ENCODE measurements around the gene OR51A2.
"Not testable (repeated sequence)": the region's sequence is repeated elsewhere in the genome, so short reads cannot be mapped to it uniquely, and the experiment has no call there.

The OR51A2 gene, protein sequence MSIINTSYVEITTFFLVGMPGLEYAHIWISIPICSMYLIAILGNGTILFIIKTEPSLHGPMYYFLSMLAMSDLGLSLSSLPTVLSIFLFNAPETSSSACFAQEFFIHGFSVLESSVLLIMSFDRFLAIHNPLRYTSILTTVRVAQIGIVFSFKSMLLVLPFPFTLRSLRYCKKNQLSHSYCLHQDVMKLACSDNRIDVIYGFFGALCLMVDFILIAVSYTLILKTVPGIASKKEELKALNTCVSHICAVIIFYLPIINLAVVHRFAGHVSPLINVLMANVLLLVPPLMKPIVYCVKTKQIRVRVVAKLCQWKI

DNA sequence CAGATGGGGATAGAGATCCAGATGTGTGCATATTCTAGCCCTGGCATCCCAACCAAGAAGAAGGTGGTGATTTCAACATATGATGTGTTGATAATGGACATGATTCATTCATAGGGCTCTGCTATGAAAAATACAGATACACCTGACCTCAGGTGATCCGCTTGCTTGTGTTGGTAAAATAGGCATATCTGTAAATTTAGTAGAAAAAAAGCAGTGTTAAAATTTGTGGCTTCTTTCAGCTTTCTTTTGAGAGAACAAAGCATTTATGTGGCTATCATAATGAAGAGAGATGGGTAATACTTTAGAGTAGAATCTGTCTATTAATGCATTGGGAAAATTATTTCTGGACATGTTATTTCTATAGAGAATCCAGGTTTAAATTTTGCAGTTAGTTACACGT lies at the start of gene OR51A2:
Gene OR51A2, minus strand, starts transcription at position 101 of the 400 bp plus-strand sequence. Its CDS starts 0 bp downstream, at position 101.
- not testable (repeated sequence) for DNase-seq

DNA sequence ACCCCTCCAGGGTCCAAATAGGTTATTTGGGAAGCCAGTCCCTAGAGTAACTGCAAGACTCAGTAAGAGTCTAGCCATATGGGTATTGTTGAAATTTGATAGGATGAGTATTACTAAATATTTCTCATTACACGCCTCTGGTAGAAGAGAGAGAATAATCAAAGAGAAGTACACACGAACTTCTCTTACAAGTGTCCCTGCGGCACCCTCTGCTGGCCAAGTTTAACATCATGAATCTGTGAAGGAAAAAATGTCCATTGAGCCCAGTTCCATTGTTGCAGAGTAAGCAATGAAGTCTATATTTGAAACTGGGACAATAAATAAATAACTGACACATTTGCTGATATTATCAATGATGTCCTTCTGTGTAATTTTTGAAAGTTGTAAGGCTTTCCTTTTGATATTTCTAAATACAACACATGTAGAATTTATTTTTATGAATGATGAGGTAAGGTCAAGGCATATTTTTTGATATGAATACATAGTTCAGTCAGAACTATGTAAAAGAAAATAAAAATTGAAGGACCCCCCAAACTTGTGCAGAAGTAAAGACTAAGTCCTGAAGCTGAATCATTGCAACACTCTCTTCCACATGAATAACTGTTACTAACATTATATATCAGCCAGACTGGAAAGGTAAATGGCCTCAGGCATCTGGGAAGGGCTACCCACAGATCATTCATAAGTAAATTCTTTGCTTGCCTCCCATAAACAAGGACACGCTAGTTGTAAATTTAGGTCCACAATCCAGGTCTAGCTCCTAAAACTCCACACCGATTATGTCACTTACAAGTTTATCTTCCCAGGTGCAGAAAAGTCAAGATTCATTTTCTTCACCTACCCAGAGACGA lies 49.1 kb upstream of the OR51A2 start:
- no peak for DNase-seq

DNA sequence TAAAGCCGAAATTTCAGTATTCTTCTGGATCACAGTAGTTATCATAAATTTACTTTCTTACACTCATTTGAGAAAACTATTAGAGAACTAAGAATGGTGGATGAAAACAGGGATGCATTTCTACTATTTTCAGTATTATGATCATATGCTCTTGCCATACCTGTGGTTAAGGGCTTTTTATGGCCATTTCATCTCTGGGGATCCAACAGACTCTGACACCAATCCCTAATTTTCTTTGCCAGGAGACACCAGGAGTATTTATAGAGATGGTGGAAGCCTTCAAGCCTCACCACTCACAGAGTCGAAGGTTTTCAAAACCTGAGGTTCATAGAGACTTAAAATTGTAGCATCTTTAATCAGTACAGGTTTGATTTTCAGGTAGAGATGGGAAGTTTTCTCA lies 39.0 kb upstream of the OR51A2 start, which contains the start of gene OR51L1:
Gene OR51L1, plus strand, starts transcription at position 301 of the 400 bp plus-strand sequence. CDS start 4,132 bp downstream, outside the sequence.
- no peak for DNase-seq

DNA sequence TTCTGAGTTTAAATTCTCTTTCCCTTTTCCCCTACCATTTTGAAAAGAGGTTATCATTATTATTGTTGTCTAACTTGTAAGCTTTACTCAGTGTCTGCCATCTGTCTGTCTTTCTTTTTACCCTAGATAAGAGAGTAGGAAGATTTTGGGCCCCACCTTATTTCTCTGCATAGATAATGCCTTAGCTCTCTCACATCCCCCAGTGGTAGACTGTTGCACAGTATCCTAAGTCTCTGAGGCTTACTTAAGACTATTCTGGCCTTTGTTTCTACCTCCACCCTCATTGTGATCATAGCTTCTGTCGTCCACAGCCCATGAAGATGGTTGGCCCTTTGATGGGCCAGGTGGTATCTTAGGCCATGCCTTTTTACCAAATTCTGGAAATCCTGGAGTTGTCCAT lies 35.5 kb upstream of the OR51A2 start:
- DNase-seq: no peak

DNA sequence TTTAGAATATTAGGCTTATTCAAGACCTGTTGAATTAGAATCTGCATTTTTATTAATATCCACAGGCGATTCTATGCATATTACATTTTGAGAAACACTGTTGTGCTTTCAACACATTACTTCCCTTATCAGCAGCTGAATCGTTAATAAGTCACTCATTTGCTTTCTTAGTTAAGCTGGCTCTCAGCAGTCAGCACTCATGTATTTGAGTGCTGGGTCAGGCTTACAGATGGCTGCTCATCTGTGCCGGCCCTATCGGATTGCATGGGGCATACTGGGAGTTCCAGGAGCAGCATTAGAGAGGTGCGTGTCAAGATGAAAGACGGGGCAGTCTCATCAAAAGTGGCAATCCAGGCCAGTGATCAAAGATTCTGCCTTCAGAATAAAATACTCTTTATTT lies 28.3 kb upstream of the OR51A2 start:
- no peak for DNase-seq

DNA sequence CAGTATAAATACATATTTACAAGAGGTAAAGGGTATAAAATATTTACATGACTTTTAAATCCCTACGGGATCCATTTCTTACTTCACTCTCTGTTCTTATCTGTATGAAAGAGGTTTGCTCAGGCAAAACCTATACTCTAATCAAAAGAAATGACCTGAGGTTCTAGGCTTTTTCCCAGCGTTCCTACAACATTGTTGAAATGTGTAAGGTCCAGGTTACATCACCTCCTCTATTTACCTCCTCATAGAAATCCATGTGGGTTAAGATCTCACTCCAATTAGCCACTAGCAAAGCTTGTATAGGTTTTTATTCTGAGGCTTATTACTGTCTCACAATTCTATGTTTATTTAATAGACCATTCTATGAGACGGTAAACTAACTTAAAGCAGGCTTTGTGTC lies 27.2 kb upstream of the OR51A2 start:
- no peak for DNase-seq

DNA sequence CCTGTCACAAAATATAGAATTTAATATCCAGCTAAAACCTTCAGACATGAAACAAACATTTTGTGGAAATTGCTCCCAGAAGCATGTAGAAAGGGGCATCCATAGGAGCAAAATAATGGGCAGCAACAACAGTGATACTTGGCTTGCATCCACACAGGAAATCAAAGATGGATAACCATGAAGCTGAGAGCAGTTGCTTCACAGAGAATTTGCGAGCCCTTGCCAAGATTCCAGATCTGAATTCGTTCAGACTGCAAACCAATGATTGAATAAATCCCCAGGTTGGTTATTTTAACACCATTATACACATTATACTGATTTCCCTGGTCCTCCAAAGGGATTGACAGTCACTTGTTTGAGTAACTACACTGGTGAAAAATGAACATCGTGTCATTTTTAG lies 23.5 kb upstream of the OR51A2 start:
- no peak for DNase-seq

DNA sequence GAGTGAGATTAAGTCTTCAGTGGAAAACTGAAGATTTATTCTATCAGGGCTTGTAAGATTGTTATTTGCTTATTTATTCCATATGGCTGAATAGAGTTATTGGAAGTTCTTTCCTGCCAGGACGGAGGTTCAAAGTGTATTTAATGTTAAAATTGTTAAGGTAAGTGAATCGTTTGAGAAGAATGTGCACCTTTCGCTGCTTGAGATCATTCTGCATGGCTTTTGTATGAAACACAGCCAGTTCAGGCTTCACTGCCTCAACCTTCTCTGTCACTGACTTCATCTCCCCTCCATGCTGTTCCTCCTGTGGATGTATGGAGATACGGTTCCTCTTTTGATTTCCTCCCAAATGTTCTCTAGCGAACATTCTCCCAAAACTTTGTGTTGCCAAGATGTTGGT lies 19.9 kb upstream of the OR51A2 start:
- no peak for DNase-seq

DNA sequence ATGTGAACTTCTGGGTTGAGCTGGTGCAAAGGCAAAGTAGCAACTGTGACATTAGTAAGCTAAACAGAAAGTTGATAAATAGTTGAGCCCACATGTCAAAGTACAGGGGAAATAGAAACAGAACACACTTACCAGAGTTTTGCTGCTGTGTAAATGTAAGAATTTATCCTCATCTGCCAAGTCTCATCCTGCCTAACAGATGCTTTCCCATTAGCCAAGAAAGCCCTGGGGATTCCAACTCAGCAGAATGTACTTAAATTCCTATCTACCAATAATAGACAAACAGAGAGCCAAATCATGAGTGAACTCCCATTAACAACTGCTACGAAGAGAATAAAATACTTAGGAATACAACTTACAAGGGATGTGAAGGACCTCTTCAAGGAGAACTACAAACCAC lies 7.3 kb upstream of the OR51A2 start:
- no peak for DNase-seq

DNA sequence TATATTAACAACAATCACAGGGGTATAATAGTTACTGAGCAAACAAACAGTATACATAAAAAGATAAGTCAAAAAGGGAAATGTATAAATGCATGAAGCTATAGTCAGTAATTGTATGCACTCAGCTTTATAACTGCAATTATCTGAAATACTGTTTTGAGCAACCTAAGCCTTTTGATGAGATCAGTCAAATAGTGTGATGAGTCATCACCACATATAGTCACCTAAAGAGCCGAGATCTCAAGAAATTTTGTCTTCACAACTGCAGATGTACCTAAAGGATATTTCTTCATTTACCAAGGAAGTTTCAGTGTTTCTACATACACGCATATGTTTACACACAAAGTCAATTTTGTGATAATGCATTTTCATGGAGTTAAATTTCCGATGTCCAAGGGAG lies 5.4 kb upstream of the OR51A2 start:
- DNase-seq: no peak

DNA sequence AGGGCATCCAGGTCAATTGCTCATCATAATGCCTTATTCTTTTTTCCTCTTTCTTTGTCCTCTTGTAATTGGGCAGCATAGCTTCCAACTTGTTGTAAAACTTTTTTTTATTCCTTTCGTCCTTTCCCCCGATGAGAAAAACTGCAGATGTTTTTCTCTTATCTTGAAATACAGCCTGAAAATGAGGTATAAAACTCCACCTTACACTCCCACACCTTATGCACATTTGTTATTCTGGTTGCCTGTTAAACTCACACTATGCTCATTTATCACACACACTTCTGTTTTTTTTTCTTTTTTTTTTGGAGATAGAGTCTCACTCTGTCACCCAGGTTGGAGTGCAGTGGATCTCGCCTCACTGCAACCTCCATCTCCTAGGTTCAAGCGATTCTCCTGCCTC lies 1.9 kb upstream of the OR51A2 start:
- DNase-seq: no peak

DNA sequence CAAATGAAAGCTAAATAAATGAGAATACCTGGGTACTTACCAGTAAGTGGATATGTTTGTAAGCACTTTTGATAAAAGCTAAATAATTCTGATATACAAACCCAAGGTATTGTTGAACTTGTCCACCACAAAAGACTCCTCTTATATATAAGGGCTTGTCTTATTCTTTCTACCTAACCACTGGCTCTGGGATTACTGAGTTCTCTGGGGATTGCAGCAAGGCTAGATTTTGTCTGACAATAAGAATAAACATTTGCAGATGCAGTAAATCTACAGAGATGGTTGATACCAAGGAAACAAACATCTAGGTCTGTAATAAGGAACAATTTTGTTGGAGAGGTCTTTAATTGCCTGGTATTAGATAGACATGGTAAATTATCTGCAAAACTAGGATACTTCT lies 8.0 kb downstream of the OR51A2 start, which contains the start of gene OR51A4:
Gene OR51A4, minus strand, starts transcription at position 101 of the 400 bp plus-strand sequence. CDS start 505 bp downstream, outside the sequence.
- DNase-seq: no peak

DNA sequence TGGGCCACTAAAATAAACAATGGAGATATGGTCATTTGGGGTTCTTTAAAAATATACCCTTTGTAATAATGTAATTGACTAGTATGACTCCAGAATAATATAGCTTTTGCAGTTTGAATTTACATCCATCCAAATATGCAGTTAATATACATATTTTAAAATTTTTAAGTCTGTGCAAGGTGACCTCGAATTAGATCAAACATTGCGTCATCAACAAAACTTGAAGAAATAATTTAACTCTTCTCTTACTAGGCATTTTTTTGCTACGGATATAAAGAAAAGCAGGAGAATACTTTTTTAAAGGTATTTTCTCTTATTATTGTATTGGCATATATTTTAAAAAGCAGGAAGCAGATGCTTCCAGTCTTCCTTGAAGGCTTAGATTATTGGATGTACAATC lies 18.8 kb downstream of the OR51A2 start:
- DNase-seq: no peak

DNA sequence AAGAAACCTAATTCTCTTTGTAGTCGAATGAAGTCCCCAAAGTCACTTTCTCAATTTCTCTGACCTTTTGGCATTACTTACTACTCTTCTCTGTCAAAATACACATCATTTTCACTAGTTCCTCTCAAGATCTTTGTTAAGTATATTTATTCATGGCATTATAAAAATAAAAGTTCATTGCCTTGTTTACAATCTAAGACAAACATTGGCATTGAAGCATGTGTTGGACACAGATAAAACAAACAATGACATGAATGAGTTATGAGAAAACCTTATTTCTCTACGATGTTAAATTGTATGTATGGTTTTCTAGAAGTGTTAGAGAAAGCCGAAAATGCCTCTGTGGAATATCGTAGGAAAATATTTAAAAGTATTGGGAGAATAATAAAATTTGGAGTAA lies 22.8 kb downstream of the OR51A2 start:
- no peak for DNase-seq

DNA sequence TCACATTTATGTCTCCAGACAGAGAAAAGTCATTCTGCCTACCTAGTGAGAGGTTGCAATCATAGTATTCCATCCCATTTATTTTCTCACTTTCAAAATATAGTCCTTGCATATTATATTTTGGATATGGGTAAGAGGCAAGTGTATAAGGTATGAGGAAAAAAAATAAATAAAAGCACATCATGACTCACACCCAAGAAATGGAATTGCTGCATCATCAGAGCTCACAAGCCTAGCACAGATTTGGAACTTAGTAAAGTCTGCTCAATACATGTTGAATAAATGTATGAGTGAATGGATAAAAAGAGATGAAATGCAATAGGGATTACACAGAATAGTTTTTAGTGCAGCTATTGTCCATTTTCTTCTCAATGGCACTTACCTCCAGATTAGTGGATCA lies 28.9 kb downstream of the OR51A2 start:
- DNase-seq: no peak

DNA sequence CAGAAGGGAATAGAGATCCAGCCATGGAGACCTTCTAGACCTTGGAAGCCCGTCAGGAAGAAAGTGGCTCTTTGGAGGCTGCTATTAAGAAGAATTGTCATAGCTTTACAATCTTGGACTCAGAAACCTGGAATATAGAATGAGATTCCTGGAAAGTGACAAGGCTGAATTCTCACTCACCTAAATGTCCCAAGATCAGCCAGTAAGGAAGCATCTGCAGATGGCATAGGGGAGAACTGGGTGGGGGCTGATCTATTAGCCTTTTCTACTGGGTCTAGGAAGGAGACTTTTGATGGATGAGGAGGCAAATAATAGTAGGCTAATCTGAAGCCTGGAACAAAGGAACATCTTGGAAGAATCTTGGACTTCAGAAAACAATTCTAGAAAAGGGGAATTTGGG lies 31.3 kb downstream of the OR51A2 start, which contains the start of gene OR51G1:
Gene OR51G1, minus strand, starts transcription at position 101 of the 400 bp plus-strand sequence. Its CDS starts 0 bp downstream, at position 101.
- DNase-seq: no peak

DNA sequence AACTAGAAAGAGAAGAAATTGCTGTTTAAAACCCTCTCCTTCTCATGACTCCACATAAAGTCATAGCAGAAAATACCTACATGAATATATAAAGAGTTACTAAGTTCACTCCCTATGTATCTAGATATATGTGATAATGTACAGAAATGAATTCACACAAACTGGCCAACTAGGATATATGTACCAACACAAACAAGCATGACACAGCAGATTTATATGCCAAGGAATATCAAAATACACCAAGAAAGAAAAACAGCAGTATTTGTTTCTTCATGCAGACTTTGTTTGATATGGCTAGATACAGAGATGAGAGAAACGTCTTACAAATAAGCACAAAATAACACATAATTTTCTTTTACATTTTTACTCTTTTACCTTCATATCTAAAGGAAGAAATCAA lies 33.2 kb downstream of the OR51A2 start:
- no peak for DNase-seq

DNA sequence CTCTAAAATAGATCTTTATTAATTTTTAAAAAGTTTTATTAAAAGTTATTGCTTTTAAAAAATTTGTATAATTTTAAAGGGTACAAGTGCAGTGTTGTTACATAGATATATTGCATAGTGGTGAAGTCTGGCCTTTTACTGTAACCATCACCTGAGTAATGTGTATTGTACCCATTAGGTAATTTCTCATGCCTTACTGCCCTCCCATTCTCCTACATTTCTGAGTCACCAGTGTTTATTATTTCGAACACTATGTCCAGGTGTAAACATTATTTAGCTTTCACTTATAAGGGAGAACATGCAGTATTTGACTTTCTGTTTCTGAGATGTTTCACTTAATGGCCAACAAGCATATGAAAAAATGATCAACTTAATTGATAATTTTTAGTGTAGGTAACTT lies 33.7 kb downstream of the OR51A2 start:
- no peak for DNase-seq

DNA sequence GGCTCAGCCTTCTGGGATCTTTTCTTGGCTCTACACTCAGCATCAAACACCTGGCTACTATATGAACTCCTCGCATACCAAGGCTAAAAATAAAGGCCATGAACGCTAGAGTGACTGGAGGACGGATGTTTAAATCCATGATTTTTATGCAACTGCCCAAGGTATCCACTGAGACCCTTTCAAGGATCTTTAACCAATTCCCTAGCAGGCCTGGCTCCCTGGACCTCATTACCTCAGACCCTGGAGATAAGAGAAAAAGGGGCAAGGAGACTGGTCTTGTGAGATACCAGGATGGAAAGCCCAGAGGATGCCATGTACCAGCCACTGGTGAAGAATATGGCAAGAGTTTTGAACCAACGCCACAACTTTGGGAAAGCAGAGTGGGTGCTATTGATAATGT lies 36.3 kb downstream of the OR51A2 start, which contains the start of gene OR51G2:
Gene OR51G2, minus strand, starts transcription at position 101 of the 400 bp plus-strand sequence. CDS start 3,687 bp downstream, outside the sequence.
- no peak for DNase-seq

DNA sequence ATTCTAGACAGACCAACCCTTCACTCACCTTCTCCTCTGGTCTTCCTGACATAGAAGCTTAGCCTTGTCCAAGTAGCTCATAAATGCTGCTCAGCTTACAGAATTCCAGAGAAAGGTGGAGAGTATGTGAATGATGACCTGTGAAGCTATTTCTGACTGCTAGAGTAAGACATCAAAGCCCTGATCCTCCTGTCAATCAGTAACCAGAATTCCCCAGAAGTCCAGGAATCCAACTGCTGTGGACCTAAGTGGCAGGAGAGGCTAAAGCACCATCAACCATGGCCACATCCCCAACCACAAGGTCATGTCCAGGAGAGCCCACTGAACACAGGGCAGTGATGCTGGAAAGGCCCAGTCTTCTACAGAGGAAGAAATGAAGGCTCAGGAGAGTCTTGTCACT lies 38.9 kb downstream of the OR51A2 start:
- DNase-seq: no peak

All from activated T-cell treated with anti-CD3 and anti-CD28 coated beads for 4 hours (primary cell).